Astrocyte of the spinal cord (primary cell): ENCODE measurements around the gene ADAMTSL1.

Experiments
- DNase-seq: peaks from one replicate; pipeline ENCODE4 v3.0.0; 2011; ENCODE audit warnings: low read depth, low spot score
- H3K4me3 ChIP-seq: 2 replicates; pipeline ENCODE4 v1.5.1; 2011; ENCODE audit warnings: low read depth, mild to moderate bottlenecking, low read length, moderate library complexity
- in situ Hi-C: cut with HindIII; loops from 2 replicates; pipeline ENCODE4 v1.10.0; 2017; ENCODE audit warnings: low sequenced_read_pairs
- TF ChIP-seq, protein P1 (sequence below): IDR thresholded peaks from 2 replicates; pipeline ENCODE4 v1.5.1; 2012; ENCODE audit warnings: low read depth, mild to moderate bottlenecking, low read length, inconsistent platforms

The ADAMTSL1 gene

DNA sequence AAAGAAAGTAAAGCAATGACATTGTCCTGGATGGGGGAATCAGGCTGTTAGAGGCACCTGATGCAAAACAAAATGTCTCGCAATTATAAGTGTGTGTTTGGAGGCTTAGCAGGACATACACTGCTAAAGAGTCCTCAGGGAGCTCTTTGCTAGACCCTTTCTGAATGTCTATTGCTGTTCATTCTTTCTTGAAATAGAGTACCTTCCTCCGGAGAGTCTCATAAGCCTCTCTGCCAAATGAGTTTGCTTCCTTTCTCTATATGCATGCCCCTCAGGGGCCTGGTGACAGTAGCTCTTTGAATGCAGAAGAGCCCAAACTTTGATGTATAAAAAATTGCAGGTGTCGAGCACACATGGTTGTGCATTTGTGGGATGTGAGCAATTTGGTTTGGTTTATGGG lies 26.4 kb upstream of the ADAMTSL1 start:
- TF ChIP-seq, protein P1, sequence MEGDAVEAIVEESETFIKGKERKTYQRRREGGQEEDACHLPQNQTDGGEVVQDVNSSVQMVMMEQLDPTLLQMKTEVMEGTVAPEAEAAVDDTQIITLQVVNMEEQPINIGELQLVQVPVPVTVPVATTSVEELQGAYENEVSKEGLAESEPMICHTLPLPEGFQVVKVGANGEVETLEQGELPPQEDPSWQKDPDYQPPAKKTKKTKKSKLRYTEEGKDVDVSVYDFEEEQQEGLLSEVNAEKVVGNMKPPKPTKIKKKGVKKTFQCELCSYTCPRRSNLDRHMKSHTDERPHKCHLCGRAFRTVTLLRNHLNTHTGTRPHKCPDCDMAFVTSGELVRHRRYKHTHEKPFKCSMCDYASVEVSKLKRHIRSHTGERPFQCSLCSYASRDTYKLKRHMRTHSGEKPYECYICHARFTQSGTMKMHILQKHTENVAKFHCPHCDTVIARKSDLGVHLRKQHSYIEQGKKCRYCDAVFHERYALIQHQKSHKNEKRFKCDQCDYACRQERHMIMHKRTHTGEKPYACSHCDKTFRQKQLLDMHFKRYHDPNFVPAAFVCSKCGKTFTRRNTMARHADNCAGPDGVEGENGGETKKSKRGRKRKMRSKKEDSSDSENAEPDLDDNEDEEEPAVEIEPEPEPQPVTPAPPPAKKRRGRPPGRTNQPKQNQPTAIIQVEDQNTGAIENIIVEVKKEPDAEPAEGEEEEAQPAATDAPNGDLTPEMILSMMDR, result no peak
- H3K4me3 ChIP-seq, result no peak overlapping the region
- DNase-seq, result no peak
- in situ Hi-C loops, result no loop called here

DNA sequence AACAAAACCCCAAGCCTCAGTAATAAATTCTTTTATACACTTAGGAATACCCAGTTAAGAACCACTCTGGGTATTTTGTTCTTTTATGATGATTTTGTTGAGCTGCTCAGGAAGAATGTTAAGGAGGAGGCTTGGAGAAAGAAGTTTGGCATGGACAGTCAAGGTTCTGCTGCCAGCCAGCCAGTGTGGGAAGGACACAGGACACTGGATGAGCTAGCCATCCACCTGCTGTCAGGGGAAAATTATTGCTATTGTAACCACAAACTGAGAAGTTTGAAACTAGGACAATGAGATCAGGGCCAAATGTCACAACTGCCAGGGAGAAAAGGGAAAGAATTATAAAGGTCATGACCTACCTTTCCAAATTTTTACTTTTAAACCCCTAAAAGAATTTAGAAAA lies 25.9 kb upstream of the ADAMTSL1 start:
- no peak for DNase-seq
- in situ Hi-C loops, result no loop called here
- no peak overlapping the region for H3K4me3 ChIP-seq
- TF ChIP-seq, protein P1, result no peak

DNA sequence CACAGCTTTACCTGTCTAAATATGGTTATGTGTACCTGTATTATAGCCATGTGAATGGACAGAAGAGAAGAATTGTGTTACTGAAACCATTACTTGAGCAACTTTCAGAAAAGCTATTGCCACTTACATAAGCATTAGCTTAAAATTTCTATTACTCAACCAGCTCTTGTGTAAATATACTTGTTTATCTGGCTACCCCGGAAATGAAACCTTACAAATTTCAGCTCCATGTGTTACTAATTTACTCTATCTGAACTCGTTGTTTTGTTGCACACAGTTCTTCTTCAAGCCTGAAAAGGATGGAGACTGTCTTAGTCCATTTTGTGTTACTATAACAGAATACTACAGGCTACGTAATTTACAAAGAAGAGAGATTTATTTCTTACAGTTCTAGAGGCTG lies 22.5 kb upstream of the ADAMTSL1 start:
- no peak overlapping the region for H3K4me3 ChIP-seq
- DNase-seq, result no peak
- TF ChIP-seq, protein P1, result no peak
- in situ Hi-C loops, result loop anchor here (25.0 kb wide), 1 partner anchor 189 kb away; no protein-coding TSS in a partner anchor

DNA sequence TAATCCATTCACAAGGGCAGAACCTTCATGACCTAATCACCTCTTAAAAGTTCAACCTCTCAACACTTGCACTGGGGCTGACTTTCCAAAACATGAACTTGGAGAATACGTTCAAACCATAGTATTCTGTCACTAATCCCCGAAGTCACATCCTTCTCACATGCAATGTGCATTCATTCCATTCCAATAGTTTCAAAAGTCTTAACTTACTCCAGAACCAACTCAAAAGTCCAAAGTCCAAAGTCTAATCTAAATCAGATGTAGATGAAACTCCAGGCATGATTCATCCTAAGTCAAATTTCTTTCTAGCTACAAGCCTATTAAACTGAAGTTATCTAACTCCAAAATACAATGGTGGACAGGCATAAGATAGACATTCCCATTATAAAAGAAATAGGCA lies 21.7 kb upstream of the ADAMTSL1 start:
- TF ChIP-seq, protein P1, result no peak
- in situ Hi-C loops, result loop anchor here (25.0 kb wide), 1 partner anchor 190 kb away; no protein-coding TSS in a partner anchor
- H3K4me3 ChIP-seq, result no peak overlapping the region
- no peak for DNase-seq

DNA sequence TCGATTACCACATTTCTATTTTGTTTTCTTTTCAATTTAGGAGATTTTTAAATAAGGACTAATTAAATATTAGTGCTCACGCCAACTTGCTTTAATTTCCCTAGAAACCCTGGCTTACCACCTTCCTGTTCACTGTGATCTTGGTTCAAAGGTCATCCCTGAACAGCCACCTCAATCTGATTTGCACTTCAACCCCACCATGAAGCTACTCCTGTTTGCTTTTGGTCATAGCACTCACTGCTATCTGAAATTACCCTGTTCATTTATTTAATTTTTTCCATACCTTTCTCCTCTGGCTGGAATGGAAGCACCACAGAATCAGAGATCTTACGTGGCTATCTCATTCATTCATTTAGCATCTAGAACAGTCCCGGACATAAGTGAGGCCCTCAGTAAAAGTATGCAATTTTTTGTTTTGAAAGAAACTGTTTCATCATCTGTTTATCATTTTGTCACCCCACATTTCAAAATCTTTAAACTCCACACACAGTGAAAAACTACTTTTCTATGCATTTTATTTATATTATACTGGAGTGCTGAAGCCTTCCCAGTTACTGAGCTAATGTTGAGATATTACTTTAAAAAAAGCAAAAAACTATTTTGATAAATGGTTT lies 17.2 kb upstream of the ADAMTSL1 start:
- DNase-seq, result no peak
- TF ChIP-seq, protein P1, result no peak
- in situ Hi-C loops, result loop anchor here (25.0 kb wide), 1 partner anchor 194 kb away; no protein-coding TSS in a partner anchor
- H3K4me3 ChIP-seq, result no peak overlapping the region

DNA sequence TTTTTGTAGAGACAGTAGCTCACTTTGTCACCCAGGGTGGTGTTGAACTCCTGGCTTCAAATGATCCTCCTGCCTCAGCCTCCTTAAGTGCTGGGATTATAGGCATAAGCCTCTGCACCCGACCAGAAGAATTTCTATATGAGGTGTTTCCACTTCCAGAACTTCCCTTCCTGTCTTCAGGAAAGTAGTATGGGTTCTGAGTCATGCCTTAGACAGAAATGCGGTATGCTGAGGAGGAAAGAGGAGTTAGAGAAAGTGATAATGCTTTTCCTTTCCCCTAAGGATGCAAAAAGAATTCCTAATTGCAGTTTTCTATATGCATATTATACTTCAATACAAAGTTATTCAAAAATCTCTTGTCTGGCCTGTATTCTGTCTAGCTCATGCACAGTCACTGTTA lies 16.4 kb upstream of the ADAMTSL1 start:
- TF ChIP-seq, protein P1, result no peak
- in situ Hi-C loops, result loop anchor here (25.0 kb wide), 1 partner anchor 195 kb away; no protein-coding TSS in a partner anchor
- DNase-seq, result peak; percentile 14
- H3K4me3 ChIP-seq, result no peak overlapping the region
